SH-SY5Y (cell line): ENCODE results near the gene SKOR2.

Experiments
- GATA2 ChIP-seq: IDR thresholded peaks from 2 replicates; pipeline ENCODE4 v1.6.1; 2011; ENCODE audit warnings: mild to moderate bottlenecking, low read depth, low read length
- GATA3 ChIP-seq: IDR thresholded peaks from 2 replicates; pipeline ENCODE4 v1.6.1; 2011; ENCODE audit warnings: low read depth, mild to moderate bottlenecking, low read length, moderate library complexity

GRCh38 chr18:47260924-47261701 is 9.7 kb upstream of the SKOR2 start:
- TF ChIP-seq GATA3, result no peak
- no peak for TF ChIP-seq GATA2
